Neural progenitor cell (in vitro differentiated cells): Measurements from ENCODE around the gene FAT1. TPM values are rescaled to one million over a fixed set of nuclear protein-coding genes. Genes with fewer than 3 reads are reported as not detected.

ENCODE experiments used
- DNase-seq: peaks from one replicate; pipeline ENCODE4 v3.0.0-alpha.2; 2016; ENCODE audit warnings: low spot score
- H2AFZ ChIP-seq: fragments of 200-600 bp; sonication (generic); replicated peaks from 2 replicates; pipeline ENCODE4 v1.6.1; 2016; ENCODE audit warnings: antibody characterized with exemption
- H3F3A ChIP-seq: fragments of 200-600 bp; sonication (generic); 2 replicates; pipeline ENCODE4 v1.6.1; 2016; ENCODE audit warnings: antibody characterized with exemption, low read depth
- H3K27ac ChIP-seq: fragments of 200-600 bp; sonication (generic); 2 replicates; pipeline ENCODE4 v1.5.1; 2016; ENCODE audit warnings: mild to moderate bottlenecking
- H3K27me3 ChIP-seq: fragments of 200-600 bp; sonication (generic); 2 replicates; pipeline ENCODE4 v1.6.1; 2016; ENCODE audit warnings: mild to moderate bottlenecking, moderate library complexity
- H3K36me3 ChIP-seq: fragments of 200-600 bp; sonication (generic); 2 replicates; pipeline ENCODE4 v1.5.1; 2016
- H3K4me1 ChIP-seq: fragments of 200-600 bp; sonication (generic); 2 replicates; pipeline ENCODE4 v1.6.1; 2016; ENCODE audit warnings: mixed run types
- H3K4me2 ChIP-seq: fragments of 200-600 bp; sonication (generic); 2 replicates; pipeline ENCODE4 v1.6.1; 2016
- H3K4me3 ChIP-seq: fragments of 200-600 bp; sonication (generic); 2 replicates; pipeline ENCODE4 v1.5.1; 2016
- H3K79me2 ChIP-seq: fragments of 200-600 bp; sonication (generic); 2 replicates; pipeline ENCODE4 v1.6.1; 2016; ENCODE audit warnings: low read depth
- H3K9ac ChIP-seq: fragments of 200-600 bp; sonication (generic); 2 replicates; pipeline ENCODE4 v1.6.1; 2016
- H3K9me3 ChIP-seq: fragments of 200-600 bp; sonication (generic); 2 replicates; pipeline ENCODE4 v1.5.1; 2016; ENCODE audit warnings: low read depth
- H4K20me1 ChIP-seq: fragments of 200-600 bp; sonication (generic); 2 replicates; pipeline ENCODE4 v1.6.1; 2016; ENCODE audit warnings: low read depth
- H3K27ac Mint-ChIP-seq: 3 replicates; pipeline ENCODE4 v1.8.0; 2021; ENCODE audit warnings: mixed read lengths
- H3K27me3 Mint-ChIP-seq: 2 replicates; pipeline ENCODE4 v1.8.0; 2022; ENCODE audit warnings: low read depth, mild to moderate bottlenecking, inconsistent platforms, moderate library complexity, mixed read lengths; ENCODE audit not compliant: insufficient read depth
- H3K36me3 Mint-ChIP-seq: 3 replicates; pipeline ENCODE4 v1.8.0; 2021; ENCODE audit warnings: mixed read lengths
- H3K4me1 Mint-ChIP-seq: 3 replicates; pipeline ENCODE4 v1.8.0; 2021; ENCODE audit warnings: mixed read lengths
- H3K4me3 Mint-ChIP-seq: 3 replicates; pipeline ENCODE4 v1.8.0; 2021; ENCODE audit warnings: mild to moderate bottlenecking, moderate library complexity, mixed read lengths
- H3K9me3 Mint-ChIP-seq: 3 replicates; pipeline ENCODE4 v1.8.0; 2020; ENCODE audit warnings: mixed read lengths
- CTCF ChIP-seq: fragments of 200-600 bp; sonication (generic); IDR thresholded peaks from 2 replicates; pipeline ENCODE4 v1.5.1; 2017; ENCODE audit warnings: antibody characterized with exemption, mild to moderate bottlenecking
- EZH2 ChIP-seq: fragments of 200-600 bp; sonication (generic); IDR thresholded peaks from 2 replicates; pipeline ENCODE4 v1.6.1; 2017; ENCODE audit warnings: antibody characterized with exemption, mild to moderate bottlenecking, moderate library complexity
- EZH2phosphoT487 ChIP-seq: fragments of 200-600 bp; sonication (generic); IDR thresholded peaks from 2 replicates; pipeline ENCODE4 v1.6.1; 2017; ENCODE audit warnings: antibody characterized with exemption
- total RNA-seq: library from RNA; depleted of rRNA; stranded (reverse); fragments of >200 nt; gene quantifications from 2 replicates; pipeline ENCODE4 v1.2.3, GENCODE V29; 2015; ENCODE audit warnings: low replicate concordance

FAT1 gene
- total RNA-seq, 1 donor from 2014 or later = 517 TPM

- Mint-ChIP-seq H3K27ac (no peak overlapping the region), H3K4me1 (peaks cover 8% of the 10 kb centered on the region), H3K9me3 (peaks cover 5% of the 10 kb centered on the region), H3K36me3 (no peaks in the 10 kb centered on the region), H3K4me3 (no peak overlapping the region), H3K27me3 (peaks cover 14% of the 10 kb centered on the region)
- no peaks in the 10 kb centered on the region for H3K4me1 ChIP-seq
- no peak overlapping the region for H3K27ac ChIP-seq
- no peak overlapping the region for H3K4me3 ChIP-seq
- no peak overlapping the region for H3K9ac ChIP-seq
- H3K27me3 ChIP-seq = peaks cover 24% of the 10 kb centered on the region
- no peaks in the 10 kb centered on the region for H4K20me1 ChIP-seq
- H3K79me2 ChIP-seq = no peaks in the 10 kb centered on the region
- no peak overlapping the region for H2AFZ ChIP-seq
- no peak for TF ChIP-seq CTCF
- H3K36me3 ChIP-seq = no peaks in the 10 kb centered on the region
- no peaks in the 10 kb centered on the region for H3K9me3 ChIP-seq
- no peak overlapping the region for H3K4me2 ChIP-seq
- peaks cover 10% of the 10 kb centered on the region for H3F3A ChIP-seq
- DNase-seq = no peak
Observed at GRCh38 chr4:186557486-186557885, 166.2 kb downstream of the FAT1 start.

- Mint-ChIP-seq H3K4me3 (peak overlapping the region; percentile 36), H3K9me3 (peaks cover 5% of the 10 kb centered on the region), H3K27ac (no peak overlapping the region), H3K36me3 (no peaks in the 10 kb centered on the region), H3K27me3 (peaks cover 14% of the 10 kb centered on the region), H3K4me1 (peaks cover 8% of the 10 kb centered on the region)
- Histone ChIP-seq H3K9ac (no peak overlapping the region), H4K20me1 (no peaks in the 10 kb centered on the region), H3K4me2 (no peak overlapping the region), H3K36me3 (no peaks in the 10 kb centered on the region), H3K27ac (no peak overlapping the region), H3K27me3 (peaks cover 24% of the 10 kb centered on the region), H3K9me3 (no peaks in the 10 kb centered on the region), H3F3A (peaks cover 10% of the 10 kb centered on the region), H3K79me2 (no peaks in the 10 kb centered on the region), H3K4me1 (no peaks in the 10 kb centered on the region), H2AFZ (no peak overlapping the region), H3K4me3 (no peak overlapping the region)
- no peak for TF ChIP-seq EZH2phosphoT487
- no peak for TF ChIP-seq CTCF
- TF ChIP-seq EZH2 = no peak
- no peak for DNase-seq
Observed at GRCh38 chr4:186557061-186557460, 166.6 kb downstream of the FAT1 start.

- Mint-ChIP-seq H3K4me1 (peaks cover 8% of the 10 kb centered on the region), H3K27me3 (peaks cover 14% of the 10 kb centered on the region), H3K9me3 (peaks cover 4% of the 10 kb centered on the region), H3K36me3 (no peaks in the 10 kb centered on the region), H3K4me3 (peak within 1 kb of the TSS; percentile 88), H3K27ac (no peak within 1 kb of the TSS)
- peak within 1 kb of the TSS; percentile 99 for H3K4me2 ChIP-seq
- H4K20me1 ChIP-seq = no peaks in the 10 kb centered on the region
- H3K9me3 ChIP-seq = no peaks in the 10 kb centered on the region
- TF ChIP-seq CTCF (peak; percentile 71), EZH2 (peak; percentile 72), EZH2phosphoT487 (peak; percentile 54)
- no peak within 1 kb of the TSS for H3K9ac ChIP-seq
- H3K4me1 ChIP-seq = no peaks in the 10 kb centered on the region
- no peaks in the 10 kb centered on the region for H3K36me3 ChIP-seq
- H2AFZ ChIP-seq = peak within 1 kb of the TSS; percentile 100
- peaks cover 10% of the 10 kb centered on the region for H3F3A ChIP-seq
- no peak within 1 kb of the TSS for H3K27ac ChIP-seq
- H3K79me2 ChIP-seq = no peaks in the 10 kb centered on the region
- H3K27me3 ChIP-seq = peaks cover 24% of the 10 kb centered on the region
- DNase-seq = peak; percentile 80
- peak within 1 kb of the TSS; percentile 76 for H3K4me3 ChIP-seq
Observed at GRCh38 chr4:186554914-186555827, 168.5 kb downstream of the FAT1 start, which contains the start of gene MTNR1A. Gene MTNR1A, minus strand, starts transcription at chr4:186555567. Its CDS starts 202 bp downstream, at chr4:186555365.
